SK-N-SH (cell line): Measurements from ENCODE around the gene RBL2. TPM values are rescaled to one million over a fixed set of nuclear protein-coding genes. Genes with fewer than 3 reads are reported as not detected.

Experiments used
- CTCF ChIA-PET: fragments of 300-600, 350-600 bp; formaldehyde crosslinking; extraction: SDS; loops from one replicate; lab custom pipeline; 2021; lab: Yijun Ruan, JAX
- POLR2A ChIA-PET: fragments of 350-600 bp; sonication (Branson Sonifier 250); formaldehyde crosslinking; extraction: SDS; loops from one replicate; lab custom pipeline; 2020; ENCODE audit warnings: antibody characterized with exemption, inconsistent platforms; lab: Yijun Ruan, JAX
- DNase-seq: peaks from one replicate; pipeline ENCODE4 v3.0.0; 2012
- H2AFZ ChIP-seq: fragments of 200-600 bp; sonication (generic); 2 replicates; pipeline ENCODE4 v1.8.1; 2016; ENCODE audit warnings: antibody characterized with exemption, mild to moderate bottlenecking, low read depth
- H3F3A ChIP-seq: fragments of 200-600 bp; sonication (generic); replicated peaks from 2 replicates; pipeline ENCODE3; 2016; ENCODE audit warnings: antibody characterized with exemption, mild to moderate bottlenecking; ENCODE audit not compliant: insufficient read depth
- H3K27ac ChIP-seq, 2 experiments: fragments of 200-500 bp in 1 of 2; fragments of 200-600 bp in 1 of 2; sonication (Bioruptor generic) in 1 of 2; sonication (generic), shearing (Covaris generic) in 1 of 2; 2 replicates each; pipeline versions ENCODE4 v1.5.1 to v1.6.1; 2014 to 2016; ENCODE audit warnings: low read depth in 2 of 2, inconsistent platforms in 1 of 2, low read length in 1 of 2, mild to moderate bottlenecking in 1 of 2, mixed read lengths in 1 of 2
- H3K27me3 ChIP-seq: fragments of 200-600 bp; sonication (generic), shearing (Covaris generic); 2 replicates; pipeline ENCODE4 v1.6.1; 2016; ENCODE audit warnings: mixed run types; ENCODE audit not compliant: insufficient read depth
- H3K36me3 ChIP-seq, 2 experiments: fragments of 200-500 bp in 1 of 2; fragments of 200-600 bp in 1 of 2; sonication (Bioruptor generic) in 1 of 2; sonication (generic) in 1 of 2; replicated peaks in 1 of 2; 2 replicates each; pipeline versions ENCODE3 to v1.5.1; 2014 to 2016; ENCODE audit warnings: low read length in 1 of 2, mild to moderate bottlenecking in 1 of 2; ENCODE audit not compliant: insufficient read depth in 2 of 2, control insufficient read depth in 1 of 2
- H3K4me1 ChIP-seq, 2 experiments: fragments of 200-500 bp in 1 of 2; fragments of 200-600 bp in 1 of 2; sonication (Bioruptor generic) in 1 of 2; sonication (generic), shearing (Covaris generic) in 1 of 2; 2 replicates each; pipeline versions ENCODE4 v1.5.1 to v1.6.1; 2014 to 2016; ENCODE audit warnings: low read depth in 1 of 2, low read length in 1 of 2, mixed run types in 1 of 2; ENCODE audit not compliant: insufficient read depth in 2 of 2, control insufficient read depth in 1 of 2
- H3K4me2 ChIP-seq: fragments of 200-600 bp; sonication (generic), shearing (Covaris generic); 2 replicates; pipeline ENCODE4 v1.6.1; 2017; ENCODE audit warnings: mixed run types
- H3K4me3 ChIP-seq, 2 experiments: fragments of 200-500 bp in 1 of 2; fragments of 200-600 bp in 1 of 2; sonication (Bioruptor generic) in 1 of 2; sonication (generic), shearing (Covaris generic) in 1 of 2; 2 replicates each; pipeline versions ENCODE4 v1.5.1 to v1.8.1; 2014 to 2016; ENCODE audit warnings: low read depth in 2 of 2, inconsistent platforms in 1 of 2, low read length in 1 of 2, mild to moderate bottlenecking in 1 of 2, mixed read lengths in 1 of 2, moderate library complexity in 1 of 2
- H3K79me2 ChIP-seq: fragments of 200-600 bp; sonication (generic); 2 replicates; pipeline ENCODE4 v1.8.1; 2017; ENCODE audit warnings: mild to moderate bottlenecking; ENCODE audit not compliant: insufficient read depth
- H3K9ac ChIP-seq: fragments of 200-600 bp; sonication (generic); 2 replicates; pipeline ENCODE4 v1.6.1; 2017; ENCODE audit warnings: mixed run types
- H3K9me2 ChIP-seq: fragments of 200-600 bp; sonication (generic); 2 replicates; pipeline ENCODE4 v1.6.1; 2017; ENCODE audit warnings: mixed run types
- H3K9me3 ChIP-seq: fragments of 200-600 bp; sonication (generic); 2 replicates; pipeline ENCODE4 v1.6.1; 2017; ENCODE audit warnings: mixed run types, mild to moderate bottlenecking, moderate library complexity
- H4K20me1 ChIP-seq: fragments of 200-600 bp; sonication (generic); 2 replicates; pipeline ENCODE4 v1.6.1; 2017; ENCODE audit warnings: mild to moderate bottlenecking, mixed run types; ENCODE audit not compliant: insufficient read depth
- ELF1 ChIP-seq: IDR thresholded peaks from 2 replicates; pipeline ENCODE4 v1.4.0; 2012
- EP300 ChIP-seq, 2 experiments: IDR thresholded peaks; 2 replicates each; pipeline versions ENCODE4 v1.4.0 to v1.6.1; 2012; ENCODE audit warnings: borderline replicate concordance in 1 of 2, low read depth in 1 of 2, low read length in 1 of 2
- FOSL2 ChIP-seq: IDR thresholded peaks from 2 replicates; pipeline ENCODE4 v1.4.0; 2012; ENCODE audit warnings: low read depth, mild to moderate bottlenecking, moderate library complexity, borderline replicate concordance
- GABPA ChIP-seq: IDR thresholded peaks from 2 replicates; pipeline ENCODE4 v1.4.0; 2012; ENCODE audit warnings: low read depth, mild to moderate bottlenecking
- GATA2 ChIP-seq: sonication (generic); formaldehyde crosslinking; IDR thresholded peaks from 2 replicates; pipeline ENCODE4 v1.5.0; 2020; ENCODE audit warnings: mild to moderate bottlenecking, missing genetic modification reagents
- NFIC ChIP-seq: IDR thresholded peaks from 2 replicates; pipeline ENCODE4 v1.4.0; 2012; ENCODE audit warnings: borderline replicate concordance
- NRF1 ChIP-seq: IDR thresholded peaks from 2 replicates; pipeline ENCODE4 v1.6.1; 2012; ENCODE audit warnings: low read depth, mild to moderate bottlenecking, low read length
- PBX3 ChIP-seq: IDR thresholded peaks from 2 replicates; pipeline ENCODE4; 2012
- RCOR1 ChIP-seq: fragments of 150-350 bp; IDR thresholded peaks from 2 replicates; pipeline ENCODE4 v1.6.1; 2017; ENCODE audit warnings: antibody characterized with exemption, low read length
- REST ChIP-seq: IDR thresholded peaks from 2 replicates; pipeline ENCODE4 v1.6.1; 2012; ENCODE audit warnings: mild to moderate bottlenecking, low read depth, low read length, moderate library complexity
- SIN3A ChIP-seq: IDR thresholded peaks from 2 replicates; pipeline ENCODE4 v1.6.1; 2012; ENCODE audit warnings: low read depth, mild to moderate bottlenecking, low read length, moderate library complexity, borderline replicate concordance
- SMC3 ChIP-seq: IDR thresholded peaks from 2 replicates; pipeline ENCODE4 v1.6.1; 2012; ENCODE audit warnings: low read depth, low read length, improper control_type of control experiment
- TCF12 ChIP-seq: IDR thresholded peaks from 2 replicates; pipeline ENCODE4 v1.4.0; 2012
- TEAD4 ChIP-seq: IDR thresholded peaks from 2 replicates; pipeline ENCODE4 v1.4.0; 2012; ENCODE audit warnings: mild to moderate bottlenecking, borderline replicate concordance; ENCODE audit not compliant: insufficient read depth
- USF1 ChIP-seq: IDR thresholded peaks from 2 replicates; pipeline ENCODE4 v1.4.0; 2012; ENCODE audit warnings: low read depth, borderline replicate concordance
- YY1 ChIP-seq: IDR thresholded peaks from 2 replicates; pipeline ENCODE4 v1.4.0; 2012; ENCODE audit warnings: low read depth, mild to moderate bottlenecking
- WGBS: methylation state at CpG from one replicate; pipeline ENCODE4 v1.1.6; 2017; ENCODE audit warnings: low lambda C conversion rate; 5-methylcytosine and 5-hydroxymethylcytosine counted together
- polyA plus RNA-seq, 3 experiments: library from polyadenylated mRNA; depleted of rRNA; stranded (reverse); fragments of >200 nt; gene quantifications; 2 replicates each; pipeline ENCODE4 v1.2.3, GENCODE V29; 2012
- TF ChIP-seq, protein P1 (sequence below): IDR thresholded peaks from 2 replicates; pipeline ENCODE4 v1.4.0; 2012; ENCODE audit warnings: low read depth

Gene RBL2
- polyA plus RNA-seq, 1 of the 3 experiments (the other 2 are of a cell fraction), result 28.0 TPM

GRCh38 chr16:53412549-53412948 is 21.7 kb upstream of the RBL2 start:
- Histone ChIP-seq H3K4me1 (no peaks in the 10 kb centered on the region), H3K4me3 (no peak overlapping the region), H3K79me2 (no peaks in the 10 kb centered on the region), H3F3A (no peaks in the 10 kb centered on the region), H3K27me3 (no peaks in the 10 kb centered on the region), H3K9ac (no peak overlapping the region), H2AFZ (no peak overlapping the region), H3K27ac (no peak overlapping the region), H3K9me3 (no peaks in the 10 kb centered on the region), H4K20me1 (no peaks in the 10 kb centered on the region), H3K4me2 (no peak overlapping the region), H3K36me3 (no peaks in the 10 kb centered on the region), H3K9me2 (no peaks in the 10 kb centered on the region)
- ChIA-PET POLR2A (no interaction called here), CTCF (no interaction called here)
- TF ChIP-seq REST (no peak), TCF12 (no peak), RCOR1 (no peak), EP300 (IDR thresholded peaks at IDR 0.05; ENCODE audit: borderline replicate concordance in 1 of 2, low read depth in 1 of 2, low read length in 1 of 2) (no peak), YY1 (no peak)
- DNase-seq, result no peak
- WGBS, result 56% methylated on average over 11 of the region's 18 CpGs

DNA sequence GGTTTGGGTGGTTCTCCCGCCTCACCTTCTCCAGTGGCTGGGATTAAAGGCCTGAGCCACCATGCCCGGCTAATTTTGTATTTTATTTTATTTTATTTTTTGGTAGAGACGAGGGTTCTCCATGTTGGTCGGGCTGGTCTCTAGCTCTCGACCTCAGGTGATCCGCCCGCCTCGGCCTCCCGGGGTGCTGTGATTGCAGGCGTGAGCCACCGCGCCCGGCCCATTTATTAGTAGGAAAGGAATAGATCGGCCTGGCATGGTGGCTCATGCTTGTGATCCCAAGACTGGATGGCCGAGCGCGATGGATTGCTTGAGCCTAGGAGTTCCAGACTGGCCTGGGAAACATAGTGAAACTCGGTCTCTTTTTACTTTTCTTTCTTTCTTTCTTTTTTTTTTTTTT is 20.4 kb upstream of the RBL2 start:
- WGBS, result 89% methylated on average over 18 of the region's 18 CpGs
- Histone ChIP-seq H3K79me2 (no peaks in the 10 kb centered on the region), H3K9ac (no peak overlapping the region), H3F3A (no peaks in the 10 kb centered on the region), H3K4me2 (no peak overlapping the region), H3K9me3 (no peaks in the 10 kb centered on the region), H3K9me2 (no peaks in the 10 kb centered on the region), H3K27ac (no peak overlapping the region), H3K4me3 (no peak overlapping the region), H3K36me3 (no peaks in the 10 kb centered on the region), H3K4me1 (no peaks in the 10 kb centered on the region), H2AFZ (no peak overlapping the region), H3K27me3 (no peaks in the 10 kb centered on the region), H4K20me1 (no peaks in the 10 kb centered on the region)
- ChIA-PET POLR2A (no interaction called here), CTCF (no interaction called here)
- TF ChIP-seq GABPA (no peak), GATA2 (CRISPR knock-in tag) (no peak), SIN3A (no peak), YY1 (no peak), SMC3 (no peak), NRF1 (no peak), ELF1 (no peak), NFIC (no peak), PBX3 (no peak), TEAD4 (no peak), USF1 (no peak), RCOR1 (no peak), FOSL2 (no peak)
- TF ChIP-seq, protein P1, sequence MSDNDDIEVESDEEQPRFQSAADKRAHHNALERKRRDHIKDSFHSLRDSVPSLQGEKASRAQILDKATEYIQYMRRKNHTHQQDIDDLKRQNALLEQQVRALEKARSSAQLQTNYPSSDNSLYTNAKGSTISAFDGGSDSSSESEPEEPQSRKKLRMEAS, result no peak
- no peak for DNase-seq
